HFF-Myc (cell line): Measurements from ENCODE around the gene ADARB1.

Experiments
- DNase-seq: peaks from one replicate; pipeline ENCODE4 v3.0.0-alpha.2; 2011; ENCODE audit warnings: low read depth; ENCODE audit errors: extremely low read depth
- H3K4me3 ChIP-seq: replicated peaks from 2 replicates; pipeline ENCODE4 v1.5.1; 2011; ENCODE audit warnings: low read depth, mild to moderate bottlenecking, control low read depth, low read length
- TF ChIP-seq, protein P1 (sequence below): IDR thresholded peaks from 2 replicates; pipeline ENCODE4 v1.5.1; 2012; ENCODE audit warnings: mild to moderate bottlenecking, low read depth, low read length, control low read depth; ENCODE audit errors: missing control alignments

The ADARB1 gene

GRCh38 chr21:45109831-45110492 lies 35.6 kb downstream of the ADARB1 start:
- TF ChIP-seq, protein P1, sequence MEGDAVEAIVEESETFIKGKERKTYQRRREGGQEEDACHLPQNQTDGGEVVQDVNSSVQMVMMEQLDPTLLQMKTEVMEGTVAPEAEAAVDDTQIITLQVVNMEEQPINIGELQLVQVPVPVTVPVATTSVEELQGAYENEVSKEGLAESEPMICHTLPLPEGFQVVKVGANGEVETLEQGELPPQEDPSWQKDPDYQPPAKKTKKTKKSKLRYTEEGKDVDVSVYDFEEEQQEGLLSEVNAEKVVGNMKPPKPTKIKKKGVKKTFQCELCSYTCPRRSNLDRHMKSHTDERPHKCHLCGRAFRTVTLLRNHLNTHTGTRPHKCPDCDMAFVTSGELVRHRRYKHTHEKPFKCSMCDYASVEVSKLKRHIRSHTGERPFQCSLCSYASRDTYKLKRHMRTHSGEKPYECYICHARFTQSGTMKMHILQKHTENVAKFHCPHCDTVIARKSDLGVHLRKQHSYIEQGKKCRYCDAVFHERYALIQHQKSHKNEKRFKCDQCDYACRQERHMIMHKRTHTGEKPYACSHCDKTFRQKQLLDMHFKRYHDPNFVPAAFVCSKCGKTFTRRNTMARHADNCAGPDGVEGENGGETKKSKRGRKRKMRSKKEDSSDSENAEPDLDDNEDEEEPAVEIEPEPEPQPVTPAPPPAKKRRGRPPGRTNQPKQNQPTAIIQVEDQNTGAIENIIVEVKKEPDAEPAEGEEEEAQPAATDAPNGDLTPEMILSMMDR, result no peak
- no peak for DNase-seq
- no peak overlapping the region for H3K4me3 ChIP-seq

GRCh38 chr21:45110873-45111624 lies 36.7 kb downstream of the ADARB1 start:
- DNase-seq, result no peak
- TF ChIP-seq, protein P1, result no peak
- no peak overlapping the region for H3K4me3 ChIP-seq

- DNase-seq, result no peak
- TF ChIP-seq, protein P1, result no peak
- no peak overlapping the region for H3K4me3 ChIP-seq
Observed at GRCh38 chr21:45111703-45112102, 37.3 kb downstream of the ADARB1 start.

DNA sequence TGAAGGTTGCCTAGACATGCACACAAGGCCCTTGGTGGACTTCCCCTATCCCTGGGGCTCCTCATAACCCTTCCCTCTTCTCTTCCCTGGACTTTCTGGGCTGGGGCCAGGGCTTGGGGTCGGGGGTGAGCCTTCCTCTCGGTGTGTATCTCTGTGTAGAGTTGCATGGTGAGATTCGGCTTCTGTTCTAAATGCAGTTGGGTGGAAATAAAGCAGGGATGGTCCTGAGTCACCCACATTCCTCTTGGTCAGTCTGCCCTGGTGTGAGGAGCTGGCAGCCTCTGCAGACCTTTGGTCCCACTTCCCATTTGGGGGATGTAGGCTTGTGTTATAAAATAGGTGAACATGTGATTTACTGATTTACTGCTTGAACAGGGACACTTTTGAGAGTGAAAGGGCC lies 38.0 kb downstream of the ADARB1 start:
- H3K4me3 ChIP-seq, result no peak overlapping the region
- DNase-seq, result no peak
- TF ChIP-seq, protein P1, result no peak

DNA sequence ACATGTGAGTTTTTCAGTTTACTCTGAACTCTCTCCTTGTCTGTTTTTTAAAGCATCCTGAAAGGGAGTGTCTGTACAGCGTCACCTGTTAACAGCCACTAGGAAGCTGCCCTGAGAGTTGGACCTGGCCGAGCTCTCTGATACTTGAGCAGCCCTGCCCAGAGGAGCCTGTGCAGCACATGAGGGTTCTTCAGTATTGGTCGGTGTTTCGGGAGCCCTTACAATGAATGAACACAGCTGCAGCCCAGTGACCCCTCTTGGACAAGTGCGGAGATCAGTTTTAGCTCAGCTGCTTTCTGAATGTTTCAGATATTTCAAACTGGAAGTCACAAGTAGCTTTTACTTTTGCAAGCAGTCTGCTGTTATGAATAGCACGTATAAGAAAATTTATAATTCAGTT lies 39.2 kb downstream of the ADARB1 start:
- H3K4me3 ChIP-seq, result no peak overlapping the region
- no peak for DNase-seq
- TF ChIP-seq, protein P1, result no peak

- DNase-seq, result no peak
- H3K4me3 ChIP-seq, result no peak overlapping the region
- TF ChIP-seq, protein P1, result no peak
Observed at GRCh38 chr21:45114072-45114471, 39.7 kb downstream of the ADARB1 start.
